NCI-H460 (cell line): ENCODE results near the gene ADAMTSL3. TPM values are rescaled to one million over a fixed set of nuclear protein-coding genes. Genes with fewer than 3 reads are reported as not detected.

Experiments used
- DNase-seq: peaks from one replicate; pipeline ENCODE4 v3.0.0-alpha.2; 2016; ENCODE audit warnings: low read depth; ENCODE audit errors: extremely low read depth
- total RNA-seq: library from RNA; depleted of rRNA; stranded (reverse); fragments of >200 nt; shearing (Covaris generic); gene quantifications from 2 replicates; pipeline ENCODE4 v1.2.3, GENCODE V29; 2014

Gene ADAMTSL3
- total RNA-seq, 1 experiment from 2014 or later: not detected

GRCh38 chr15:83654379-83655236, 685 bp downstream of the ADAMTSL3 start:
- no peak for DNase-seq

- DNase-seq: no peak
Observed at GRCh38 chr15:83655237-83655616, 1.3 kb downstream of the ADAMTSL3 start.

- DNase-seq: no peak
Observed at GRCh38 chr15:83656192-83656591, 2.3 kb downstream of the ADAMTSL3 start.

- no peak for DNase-seq
Observed at GRCh38 chr15:83656943-83657528, 3.1 kb downstream of the ADAMTSL3 start.

- DNase-seq: no peak
Observed at GRCh38 chr15:83657549-83657948, 3.6 kb downstream of the ADAMTSL3 start.

GRCh38 chr15:83658430-83659416, 4.8 kb downstream of the ADAMTSL3 start:
- DNase-seq: no peak

GRCh38 chr15:83659417-83659812, 5.5 kb downstream of the ADAMTSL3 start:
- no peak for DNase-seq

GRCh38 chr15:83665480-83665879, 11.6 kb downstream of the ADAMTSL3 start:
- DNase-seq: no peak

GRCh38 chr15:83670672-83671229, 16.8 kb downstream of the ADAMTSL3 start:
- DNase-seq: no peak

GRCh38 chr15:83671603-83672002, 17.7 kb downstream of the ADAMTSL3 start:
- no peak for DNase-seq

- DNase-seq: no peak
Observed at GRCh38 chr15:83673385-83673784, 19.5 kb downstream of the ADAMTSL3 start.

- DNase-seq: no peak
Observed at GRCh38 chr15:83682476-83683088, 28.7 kb downstream of the ADAMTSL3 start.

- no peak for DNase-seq
Observed at GRCh38 chr15:83685916-83686332, 32.0 kb downstream of the ADAMTSL3 start.

GRCh38 chr15:83688201-83688600, 34.3 kb downstream of the ADAMTSL3 start:
- DNase-seq: no peak

- no peak for DNase-seq
Observed at GRCh38 chr15:83690676-83691075, 36.8 kb downstream of the ADAMTSL3 start.

- DNase-seq: no peak
Observed at GRCh38 chr15:83692746-83693581, 39.0 kb downstream of the ADAMTSL3 start.

- DNase-seq: no peak
Observed at GRCh38 chr15:83694015-83694414, 40.1 kb downstream of the ADAMTSL3 start.

- DNase-seq: no peak
Observed at GRCh38 chr15:83694536-83694935, 40.6 kb downstream of the ADAMTSL3 start.

GRCh38 chr15:83695246-83695645, 41.3 kb downstream of the ADAMTSL3 start:
- DNase-seq: no peak
